Loucy (cell line): ENCODE results near the gene TMEM50A.

Experiments used
- H2AFZ ChIP-seq: fragments of 200-600 bp; sonication (generic); 2 replicates; pipeline ENCODE4 v1.6.0; 2016; ENCODE audit warnings: antibody characterized with exemption, mild to moderate bottlenecking, low read length, moderate library complexity
- H3F3A ChIP-seq: fragments of 200-600 bp; 2 replicates; pipeline ENCODE4 v1.6.0; 2016; ENCODE audit warnings: antibody characterized with exemption, low read depth, mild to moderate bottlenecking
- H3K27me3 ChIP-seq: fragments of 200-600 bp; sonication (generic); 2 replicates; pipeline ENCODE4 v1.6.1; 2014; ENCODE audit warnings: low read length, mild to moderate bottlenecking; ENCODE audit not compliant: insufficient read depth, poor library complexity, severe bottlenecking
- H3K36me3 ChIP-seq: fragments of 200-600 bp; sonication (generic); 2 replicates; pipeline ENCODE4 v1.6.1; 2016; ENCODE audit warnings: low read length; ENCODE audit not compliant: insufficient read depth
- H3K4me1 ChIP-seq: fragments of 200-600 bp; sonication (generic); 2 replicates; pipeline ENCODE4 v1.5.1; 2014; ENCODE audit warnings: low read length, mild to moderate bottlenecking; ENCODE audit not compliant: insufficient read depth, poor library complexity, severe bottlenecking
- H3K4me2 ChIP-seq: fragments of 200-600 bp; sonication (generic); 2 replicates; pipeline ENCODE4 v1.6.0; 2014; ENCODE audit warnings: antibody characterized with exemption, low read length, low read depth, mild to moderate bottlenecking; ENCODE audit not compliant: poor library complexity, severe bottlenecking
- H3K4me3 ChIP-seq: fragments of 200-600 bp; sonication (generic); 2 replicates; pipeline ENCODE4 v1.5.1; 2014; ENCODE audit warnings: low read length, mild to moderate bottlenecking, mixed read lengths; ENCODE audit not compliant: poor library complexity, severe bottlenecking
- H3K79me2 ChIP-seq: fragments of 200-600 bp; sonication (generic); 2 replicates; pipeline ENCODE4 v1.6.1; 2014; ENCODE audit warnings: low read length; ENCODE audit not compliant: insufficient read depth
- H3K9ac ChIP-seq: fragments of 200-600 bp; sonication (generic); 2 replicates; pipeline ENCODE4 v1.6.0; 2014; ENCODE audit warnings: mild to moderate bottlenecking, low read depth, low read length, moderate library complexity; ENCODE audit not compliant: poor library complexity, severe bottlenecking
- H3K9me2 ChIP-seq: fragments of 200-600 bp; sonication (generic); replicated peaks from 2 replicates; pipeline ENCODE4 v1.6.1; 2016; ENCODE audit warnings: low read depth, low read length, mixed read lengths
- H3K9me3 ChIP-seq: fragments of 200-600 bp; sonication (generic); 2 replicates; pipeline ENCODE4 v1.6.1; 2014; ENCODE audit warnings: mild to moderate bottlenecking, antibody characterized with exemption, low read length, low read depth; ENCODE audit not compliant: insufficient read depth
- H4K20me1 ChIP-seq: fragments of 200-600 bp; sonication (generic); 2 replicates; pipeline ENCODE4 v1.6.0; 2014; ENCODE audit warnings: antibody characterized with exemption, low read length, mild to moderate bottlenecking; ENCODE audit not compliant: insufficient read depth, poor library complexity, severe bottlenecking
- CTCF ChIP-seq: fragments of 200-600 bp; sonication (generic); conservative IDR thresholded peaks from 2 replicates; pipeline ENCODE4 v1.5.1; 2014; ENCODE audit warnings: mild to moderate bottlenecking, antibody characterized with exemption, low read length
- EZH2phosphoT487 ChIP-seq: fragments of 200-600 bp; IDR thresholded peaks from 2 replicates; pipeline ENCODE4 v1.6.1; 2018; ENCODE audit warnings: antibody characterized with exemption, mild to moderate bottlenecking, moderate library complexity, borderline replicate concordance

The TMEM50A gene

GRCh38 chr1:25349606-25350005, 11.5 kb downstream of the TMEM50A start:
- H4K20me1 ChIP-seq, result peaks cover 5% of the 10 kb centered on the region

GRCh38 chr1:25355841-25356395, 17.8 kb downstream of the TMEM50A start:
- Histone ChIP-seq H4K20me1 (no peaks in the 10 kb centered on the region), H3K9ac (no peak overlapping the region), H3K4me3 (no peak overlapping the region), H3K79me2 (0 out of 2 replicates have a peak, but pooled peaks cover 4% of the 10 kb centered on the region), H2AFZ (no peak overlapping the region), H3K27me3 (no peaks in the 10 kb centered on the region), H3K9me3 (no peaks in the 10 kb centered on the region), H3K4me1 (no peaks in the 10 kb centered on the region), H3K9me2 (no peaks in the 10 kb centered on the region), H3K4me2 (no peak overlapping the region), H3F3A (no peaks in the 10 kb centered on the region), H3K36me3 (peaks cover 68% of the 10 kb centered on the region)
- TF ChIP-seq EZH2phosphoT487 (no peak), CTCF (no peak)

More at GRCh38 chr1:25349606-25350005, 11.5 kb downstream of the TMEM50A start:
- Histone ChIP-seq H3K9me2 (no peaks in the 10 kb centered on the region), H3K4me1 (no peaks in the 10 kb centered on the region), H3F3A (no peaks in the 10 kb centered on the region), H3K9ac (no peak overlapping the region), H3K9me3 (no peaks in the 10 kb centered on the region), H3K4me2 (no peak overlapping the region), H3K4me3 (no peak overlapping the region), H2AFZ (no peak overlapping the region), H3K36me3 (peaks cover 40% of the 10 kb centered on the region), H3K27me3 (no peaks in the 10 kb centered on the region), H3K79me2 (peaks cover 23% of the 10 kb centered on the region; the same call in 1 of the 2 replicates)
- TF ChIP-seq EZH2phosphoT487, result no peak
- TF ChIP-seq CTCF, result no peak

GRCh38 chr1:25356441-25356840, 18.3 kb downstream of the TMEM50A start:
- Histone ChIP-seq H3K4me3 (no peak overlapping the region), H2AFZ (no peak overlapping the region), H4K20me1 (no peaks in the 10 kb centered on the region), H3K9me2 (no peaks in the 10 kb centered on the region), H3K4me1 (no peaks in the 10 kb centered on the region), H3K27me3 (no peaks in the 10 kb centered on the region), H3K4me2 (no peak overlapping the region), H3K79me2 (no peaks in the 10 kb centered on the region), H3K9me3 (no peaks in the 10 kb centered on the region), H3K9ac (no peak overlapping the region), H3F3A (no peaks in the 10 kb centered on the region), H3K36me3 (peaks cover 71% of the 10 kb centered on the region)
- no peak for TF ChIP-seq EZH2phosphoT487
- TF ChIP-seq CTCF, result no peak
